ENCODE data around the gene INHBC. TPM values are rescaled to one million over a fixed set of nuclear protein-coding genes. Genes with fewer than 3 reads are reported as not detected.

The INHBC gene
- total RNA-seq, 1 experiment from 2014 or later, result 0.35 TPM

DNA sequence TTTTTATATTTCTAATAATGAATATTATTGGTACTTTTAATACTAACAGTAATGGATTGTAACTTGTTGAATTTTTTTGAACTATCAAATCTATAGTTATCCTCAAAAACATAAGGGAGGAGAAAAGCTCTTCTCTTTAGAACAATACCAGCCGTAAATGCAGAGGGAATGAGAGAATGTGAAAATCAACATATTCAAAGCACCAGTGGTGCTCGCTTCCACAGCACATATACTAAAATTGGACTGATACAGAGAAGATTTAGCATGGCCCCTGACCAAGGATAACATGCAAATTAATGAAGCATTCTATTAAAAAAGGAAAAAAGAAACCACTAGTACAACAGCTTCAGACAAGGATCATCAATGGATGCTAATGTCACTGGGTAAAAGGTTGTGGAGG is 19.5 kb upstream of the INHBC start:
- TF ChIP-seq, protein P1, sequence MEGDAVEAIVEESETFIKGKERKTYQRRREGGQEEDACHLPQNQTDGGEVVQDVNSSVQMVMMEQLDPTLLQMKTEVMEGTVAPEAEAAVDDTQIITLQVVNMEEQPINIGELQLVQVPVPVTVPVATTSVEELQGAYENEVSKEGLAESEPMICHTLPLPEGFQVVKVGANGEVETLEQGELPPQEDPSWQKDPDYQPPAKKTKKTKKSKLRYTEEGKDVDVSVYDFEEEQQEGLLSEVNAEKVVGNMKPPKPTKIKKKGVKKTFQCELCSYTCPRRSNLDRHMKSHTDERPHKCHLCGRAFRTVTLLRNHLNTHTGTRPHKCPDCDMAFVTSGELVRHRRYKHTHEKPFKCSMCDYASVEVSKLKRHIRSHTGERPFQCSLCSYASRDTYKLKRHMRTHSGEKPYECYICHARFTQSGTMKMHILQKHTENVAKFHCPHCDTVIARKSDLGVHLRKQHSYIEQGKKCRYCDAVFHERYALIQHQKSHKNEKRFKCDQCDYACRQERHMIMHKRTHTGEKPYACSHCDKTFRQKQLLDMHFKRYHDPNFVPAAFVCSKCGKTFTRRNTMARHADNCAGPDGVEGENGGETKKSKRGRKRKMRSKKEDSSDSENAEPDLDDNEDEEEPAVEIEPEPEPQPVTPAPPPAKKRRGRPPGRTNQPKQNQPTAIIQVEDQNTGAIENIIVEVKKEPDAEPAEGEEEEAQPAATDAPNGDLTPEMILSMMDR (conservative IDR thresholded peaks at IDR 0.05), result no peak
- no peak for TF ChIP-seq EZH2 (IDR thresholded peaks at IDR 0.05; ENCODE audit: low read depth)
- DNase-seq, result no peak
- CTCF ChIA-PET, result no interaction called here
- POLR2A ChIA-PET (ENCODE audit: unreplicated experiment), result no interaction called here
- H3K4me3 ChIP-seq, result no peak overlapping the region
- H3K79me2 ChIP-seq (ENCODE audit: low read depth), result peaks cover 8% of the 10 kb centered on the region; the same call in 1 of the 2 replicates
- H3K4me1 ChIP-seq (replicated peaks; ENCODE audit: insufficient read depth), result no peaks in the 10 kb centered on the region
- H2AFZ ChIP-seq, result no peak overlapping the region
- H3K27ac ChIP-seq, result no peak overlapping the region
- no peaks in the 10 kb centered on the region for H4K20me1 ChIP-seq (ENCODE audit: insufficient read depth)
- peaks cover 5% of the 10 kb centered on the region; the same call in 1 of the 2 replicates for H3F3A ChIP-seq (ENCODE audit: insufficient read depth, low read depth)
- no peaks in the 10 kb centered on the region for H3K9me2 ChIP-seq (ENCODE audit: insufficient read depth)
- no peak overlapping the region for H3K4me2 ChIP-seq
- H3K27me3 ChIP-seq (ENCODE audit: insufficient read depth, low read depth), result no peaks in the 10 kb centered on the region
- no peaks in the 10 kb centered on the region for H3K9me3 ChIP-seq (ENCODE audit: insufficient read depth, low read depth)
- BruUV-seq (replicated peaks), result no TSS peak
- intact Hi-C loops (cut with micrococcal nuclease; ENCODE audit: unreplicated experiment), result no loop called here
- no peaks in the 10 kb centered on the region for H3K36me3 ChIP-seq (ENCODE audit: low read depth)

DNA sequence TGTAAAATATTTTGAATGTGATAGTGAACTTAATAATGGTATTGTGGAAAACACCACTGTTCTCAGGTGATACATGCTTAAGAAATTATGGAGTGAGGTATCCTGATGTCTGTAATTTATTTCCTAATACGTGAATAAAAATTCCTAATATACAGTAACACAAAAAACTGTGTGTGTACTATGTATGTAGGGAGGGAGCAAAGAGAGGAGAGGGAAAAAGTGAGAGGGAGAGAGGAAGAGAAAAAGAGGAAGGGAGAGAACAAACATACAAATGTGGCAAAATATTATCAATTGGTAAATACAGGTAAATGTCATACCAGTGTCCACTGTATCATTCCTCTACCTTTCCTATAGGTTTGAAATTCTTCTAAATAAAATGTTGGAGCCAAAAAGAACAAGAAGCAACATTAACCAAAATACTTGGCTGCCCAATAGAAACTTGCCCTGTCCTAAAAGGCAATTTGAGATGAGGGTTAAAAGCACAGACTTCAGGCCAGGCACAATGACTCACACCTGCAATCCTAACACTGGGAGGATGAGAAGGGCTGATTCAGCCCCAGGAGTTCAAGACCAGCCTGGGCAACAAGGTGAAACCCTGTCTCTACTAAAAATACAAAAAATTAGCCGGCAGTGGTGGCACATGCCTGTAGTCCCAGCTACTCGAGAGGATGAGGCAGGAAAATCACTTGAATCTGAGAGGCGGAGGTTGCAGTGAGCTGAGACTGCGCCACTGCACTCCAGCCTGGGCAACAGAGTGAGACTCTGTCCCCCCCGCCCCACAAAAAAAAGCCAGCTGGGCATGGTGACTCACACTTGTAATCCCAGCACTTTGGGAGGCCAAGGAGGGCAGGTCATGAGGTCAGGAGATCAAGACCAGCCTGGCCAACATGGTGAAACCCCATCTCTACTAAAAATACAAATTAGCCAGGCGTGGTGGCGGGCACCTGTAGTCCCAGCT is 18.3 kb upstream of the INHBC start:
- no peak overlapping the region for H3K27ac ChIP-seq
- ChIA-PET POLR2A (ENCODE audit: unreplicated experiment) (no interaction called here), CTCF (no interaction called here)
- no peak overlapping the region for H3K4me3 ChIP-seq
- TF ChIP-seq EZH2 (IDR thresholded peaks at IDR 0.05; ENCODE audit: low read depth), result no peak
- TF ChIP-seq, protein P1 (conservative IDR thresholded peaks at IDR 0.05), result no peak
- no peaks in the 10 kb centered on the region for H3K27me3 ChIP-seq (ENCODE audit: insufficient read depth, low read depth)
- H4K20me1 ChIP-seq (ENCODE audit: insufficient read depth), result no peaks in the 10 kb centered on the region
- H3K4me1 ChIP-seq (replicated peaks; ENCODE audit: insufficient read depth), result no peaks in the 10 kb centered on the region
- H3K9me3 ChIP-seq (ENCODE audit: insufficient read depth, low read depth), result no peaks in the 10 kb centered on the region
- no peaks in the 10 kb centered on the region for H3K9me2 ChIP-seq (ENCODE audit: insufficient read depth)
- H2AFZ ChIP-seq, result no peak overlapping the region
- H3K4me2 ChIP-seq, result no peak overlapping the region
- no peaks in the 10 kb centered on the region for H3K36me3 ChIP-seq (ENCODE audit: low read depth)
- intact Hi-C loops (cut with micrococcal nuclease; ENCODE audit: unreplicated experiment), result no loop called here
- H3F3A ChIP-seq (ENCODE audit: insufficient read depth, low read depth), result peaks cover 5% of the 10 kb centered on the region; the same call in 1 of the 2 replicates
- no TSS peak for BruUV-seq (replicated peaks)
- no peak for DNase-seq
- peaks cover 8% of the 10 kb centered on the region; the same call in 1 of the 2 replicates for H3K79me2 ChIP-seq (ENCODE audit: low read depth)

DNA sequence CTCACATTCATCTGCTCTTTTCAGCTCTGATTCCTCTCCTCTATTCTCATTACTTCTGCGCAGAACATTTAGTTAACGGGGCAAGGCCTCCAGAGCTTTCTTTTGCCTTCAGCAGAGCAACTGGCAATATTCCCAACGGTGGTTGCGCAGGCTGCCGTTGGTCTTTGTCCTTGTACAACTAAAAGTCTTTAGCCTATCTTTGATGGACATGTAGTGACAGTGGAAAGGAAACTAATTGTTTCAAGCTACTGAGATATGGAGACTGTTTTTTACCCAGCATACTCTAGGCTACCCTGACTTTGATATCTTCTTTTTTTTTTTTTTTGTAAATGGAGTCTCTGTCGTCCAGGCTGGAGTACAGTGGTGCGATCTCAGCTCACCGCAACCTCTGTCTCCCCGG is 16.3 kb upstream of the INHBC start:
- no peaks in the 10 kb centered on the region for H3K9me2 ChIP-seq (ENCODE audit: insufficient read depth)
- no peaks in the 10 kb centered on the region for H3K27me3 ChIP-seq (ENCODE audit: insufficient read depth, low read depth)
- H3K36me3 ChIP-seq (ENCODE audit: low read depth), result no peaks in the 10 kb centered on the region
- no peak overlapping the region for H3K27ac ChIP-seq
- H3F3A ChIP-seq (ENCODE audit: insufficient read depth, low read depth), result peaks cover 5% of the 10 kb centered on the region; the same call in 1 of the 2 replicates
- ChIA-PET POLR2A (ENCODE audit: unreplicated experiment) (no interaction called here), CTCF (no interaction called here)
- no peak for TF ChIP-seq EZH2 (IDR thresholded peaks at IDR 0.05; ENCODE audit: low read depth)
- TF ChIP-seq, protein P1 (conservative IDR thresholded peaks at IDR 0.05), result no peak
- no peaks in the 10 kb centered on the region for H3K4me1 ChIP-seq (replicated peaks; ENCODE audit: insufficient read depth)
- peaks cover 8% of the 10 kb centered on the region; the same call in 1 of the 2 replicates for H3K79me2 ChIP-seq (ENCODE audit: low read depth)
- no TSS peak for BruUV-seq (replicated peaks)
- no peak overlapping the region for H2AFZ ChIP-seq
- H3K4me2 ChIP-seq, result no peak overlapping the region
- H3K4me3 ChIP-seq, result no peak overlapping the region
- intact Hi-C loops (cut with micrococcal nuclease; ENCODE audit: unreplicated experiment), result no loop called here
- no peaks in the 10 kb centered on the region for H3K9me3 ChIP-seq (ENCODE audit: insufficient read depth, low read depth)
- no peaks in the 10 kb centered on the region for H4K20me1 ChIP-seq (ENCODE audit: insufficient read depth)
- no peak for DNase-seq
